Measurements from ENCODE around the gene WWOX. TPM values are rescaled to one million over a fixed set of nuclear protein-coding genes. Genes with fewer than 3 reads are reported as not detected.

The WWOX gene
- total and polyA plus RNA-seq, 2 donors (not counting 1 experiment from before 2014, with no cell fraction given), result 10.5 to 42.3 TPM

DNA sequence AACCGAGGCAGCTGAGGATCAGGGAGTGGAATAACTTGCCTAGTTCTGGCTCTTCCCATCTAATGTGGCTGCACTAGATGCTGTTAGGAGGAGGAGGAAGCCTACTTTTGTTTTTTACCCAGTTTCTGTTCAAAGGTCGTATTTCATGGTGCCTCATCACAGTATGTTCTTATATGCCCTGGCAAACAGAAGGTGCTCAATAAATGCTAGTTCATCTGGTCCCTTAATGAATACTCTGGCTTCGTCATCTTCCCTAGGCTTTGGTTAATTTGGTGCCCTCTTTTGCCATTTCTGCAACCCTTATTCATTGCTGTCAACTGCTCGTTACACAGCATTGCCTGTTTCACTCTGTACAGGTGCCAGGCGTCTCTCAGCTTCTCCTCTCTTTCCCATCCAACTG is 151.7 kb downstream of the WWOX start:
- Histone ChIP-seq H3K4me3 (ENCODE audit: control extremely low read depth in 1 of 5, extremely low read depth in 1 of 5, insufficient read depth in 1 of 5, low read depth in 2 of 5, low read length in 4 of 5) (no peak overlapping the region), H4K20me1 (ENCODE audit: control insufficient read depth, insufficient read depth, low read length, poor library complexity, severe bottlenecking) (no peaks in the 10 kb centered on the region), H2AFZ (ENCODE audit: insufficient read depth, low read depth, low read length, poor library complexity, severe bottlenecking) (no peak overlapping the region), H3K9me3 (ENCODE audit: control extremely low read depth in 1 of 3, control insufficient read depth in 2 of 3, insufficient read depth in 1 of 3, low read length in 2 of 3) (no peaks in the 10 kb centered on the region), H3K27me3 (replicated peaks in 1 of 4; ENCODE audit: control extremely low read depth in 1 of 4, control insufficient read depth in 3 of 4, insufficient read depth in 4 of 4, low read length in 3 of 4) (no peaks in the 10 kb centered on the region), H3K4me2 (replicated peaks; ENCODE audit: low read depth, low read length, poor library complexity, severe bottlenecking) (no peak overlapping the region), H3K9ac (ENCODE audit: low read length) (no peak overlapping the region), H3K27ac (ENCODE audit: low read length in 2 of 2) (no peak overlapping the region), H3K4me1 (ENCODE audit: control insufficient read depth in 2 of 2, insufficient read depth in 2 of 2, low read length in 2 of 2) (no peaks in the 10 kb centered on the region), H3K36me3 (replicated peaks in 1 of 2; ENCODE audit: control extremely low read depth in 1 of 2, control insufficient read depth in 1 of 2, extremely low read depth in 1 of 2, insufficient read depth in 2 of 2, low read length in 1 of 2) (no peaks in the 10 kb centered on the region), H3K79me2 (ENCODE audit: control insufficient read depth, insufficient read depth, low read length) (no peaks in the 10 kb centered on the region)
- intact Hi-C loops (cut with micrococcal nuclease), result no loop called here
- DNase-seq, result no peak
- ChIA-PET POLR2A (no interaction called here), CTCF (no interaction called here)
- Mint-ChIP-seq H3K27ac (no peak overlapping the region), H3K4me3 (no peak overlapping the region), H3K4me1 (no peaks in the 10 kb centered on the region), H3K27me3 (no peaks in the 10 kb centered on the region), H3K9me3 (ENCODE audit: insufficient read depth) (no peaks in the 10 kb centered on the region)
- TF ChIP-seq EZH2 (IDR thresholded peaks at IDR 0.05; ENCODE audit: borderline replicate concordance, insufficient read depth, low read depth, low read length, poor library complexity, severe bottlenecking) (no peak), CTCF (IDR thresholded peaks at IDR 0.05) (no peak)
- no peak for ATAC-seq (ENCODE audit: low read depth)
- 94% methylated on average over 5 of the region's 5 CpGs for WGBS (ENCODE audit: insufficient coverage)

DNA sequence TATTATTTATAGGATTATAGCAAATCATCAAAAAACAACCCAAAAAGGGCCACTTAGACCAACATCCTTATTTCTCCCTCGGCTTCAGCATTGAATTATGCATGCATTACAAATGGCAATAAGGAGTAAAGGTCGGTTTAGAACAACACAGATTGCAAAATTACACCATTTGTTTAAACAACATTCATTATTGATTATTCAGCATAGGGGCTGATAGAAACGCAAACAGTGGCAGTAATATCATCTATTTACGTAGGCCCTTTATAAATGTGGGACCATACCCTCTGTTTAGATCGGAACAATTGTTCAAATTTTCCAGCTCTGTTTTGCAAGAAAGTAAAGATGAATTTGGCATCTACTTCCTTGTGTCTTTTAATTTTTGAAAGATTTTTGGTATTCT is 153.3 kb downstream of the WWOX start:
- no peaks in the 10 kb centered on the region for H3K9me3 Mint-ChIP-seq (ENCODE audit: insufficient read depth)
- H3K4me3 ChIP-seq (ENCODE audit: control extremely low read depth in 1 of 5, extremely low read depth in 1 of 5, insufficient read depth in 1 of 5, low read depth in 2 of 5, low read length in 4 of 5), result no peak overlapping the region
- ATAC-seq (ENCODE audit: low read depth), result no peak
- H4K20me1 ChIP-seq (ENCODE audit: control insufficient read depth, insufficient read depth, low read length, poor library complexity, severe bottlenecking), result no peaks in the 10 kb centered on the region
- H3K27me3 ChIP-seq (replicated peaks in 1 of 4; ENCODE audit: control extremely low read depth in 1 of 4, control insufficient read depth in 3 of 4, insufficient read depth in 4 of 4, low read length in 3 of 4), result no peaks in the 10 kb centered on the region
- CTCF ChIA-PET, result no interaction called here
- H3K36me3 ChIP-seq (replicated peaks in 1 of 2; ENCODE audit: control extremely low read depth in 1 of 2, control insufficient read depth in 1 of 2, extremely low read depth in 1 of 2, insufficient read depth in 2 of 2, low read length in 1 of 2), result no peaks in the 10 kb centered on the region
- H3K9me3 ChIP-seq (ENCODE audit: control extremely low read depth in 1 of 3, control insufficient read depth in 2 of 3, insufficient read depth in 1 of 3, low read length in 2 of 3), result no peaks in the 10 kb centered on the region
- no peak for DNase-seq
- no peak overlapping the region for H3K9ac ChIP-seq (ENCODE audit: low read length)
- POLR2A ChIA-PET, result no interaction called here
- no peaks in the 10 kb centered on the region for H3K27me3 Mint-ChIP-seq
- no peaks in the 10 kb centered on the region for H3K79me2 ChIP-seq (ENCODE audit: control insufficient read depth, insufficient read depth, low read length)
- H3K4me2 ChIP-seq (replicated peaks; ENCODE audit: low read depth, low read length, poor library complexity, severe bottlenecking), result no peak overlapping the region
- no peak overlapping the region for H3K27ac ChIP-seq (ENCODE audit: low read length in 2 of 2)
- H3K4me1 Mint-ChIP-seq, result no peaks in the 10 kb centered on the region
- no peak overlapping the region for H2AFZ ChIP-seq (ENCODE audit: insufficient read depth, low read depth, low read length, poor library complexity, severe bottlenecking)
- WGBS (ENCODE audit: insufficient coverage), result 83% methylated on average over 1 of the region's 5 CpGs
- H3K27ac Mint-ChIP-seq, result no peak overlapping the region
- H3K4me3 Mint-ChIP-seq, result no peak overlapping the region
- TF ChIP-seq CTCF (IDR thresholded peaks at IDR 0.05) (no peak), EZH2 (IDR thresholded peaks at IDR 0.05; ENCODE audit: borderline replicate concordance, insufficient read depth, low read depth, low read length, poor library complexity, severe bottlenecking) (no peak)
- intact Hi-C loops (cut with micrococcal nuclease), result no loop called here
- H3K4me1 ChIP-seq (ENCODE audit: control insufficient read depth in 2 of 2, insufficient read depth in 2 of 2, low read length in 2 of 2), result no peaks in the 10 kb centered on the region
